Left lung (tissue), 10 donors: ENCODE data around the gene INPP5A. TPM values are rescaled to one million over a fixed set of nuclear protein-coding genes. Genes with fewer than 3 reads are reported as not detected.
A peak's percentile ranks its signal among the peaks of the same experiment; 100 is the strongest.

Experiments used
- ATAC-seq: fragments of 200-7000 bp; cut with Tn5 transposase; one replicate; pipeline ENCODE4 v1.9.1; 2020; ENCODE audit warnings: moderate library complexity
- DNase-seq, 4 donors: peaks; one replicate each; pipeline ENCODE4 v3.0.0-alpha.2; 2013 to 2020
- H3K27ac ChIP-seq, 2 donors: fragments of 200-600 bp; sonication (generic) in 1 of 2; one replicate each; pipeline versions ENCODE4 v1.5.0 to v1.8.0; 2020 to 2021
- H3K27me3 ChIP-seq, 2 donors: fragments of 200-600 bp; sonication (generic) in 1 of 2; one replicate each; pipeline versions ENCODE4 v1.5.0 to v1.8.0; 2020 to 2021
- H3K36me3 ChIP-seq, 2 donors: fragments of 200-600 bp; sonication (generic) in 1 of 2; one replicate each; pipeline versions ENCODE4 v1.5.0 to v1.8.0; 2020 to 2021
- H3K4me1 ChIP-seq, 2 donors: fragments of 200-600 bp; one replicate each; pipeline ENCODE4 v1.8.0; 2021
- H3K4me3 ChIP-seq, 2 donors: fragments of 200-600 bp; sonication (generic) in 1 of 2; one replicate each; pipeline versions ENCODE4 v1.5.0 to v1.8.0; 2020 to 2021; ENCODE audit warnings: mild to moderate bottlenecking in 1 of 2
- H3K9me3 ChIP-seq, 2 donors: fragments of 200-600 bp; sonication (generic) in 1 of 2; one replicate each; pipeline versions ENCODE4 v1.5.0 to v1.8.0; 2020 to 2021
- intact Hi-C, 2 donors: fragments of 100-400 bp; cut with DNase I; formaldehyde crosslinking; loops; one replicate each; pipeline versions ENCODE4 v1.11.2 to v1.14.2; 2022
- polyA plus RNA-seq, 6 donors: library from polyadenylated mRNA; unstranded; fragments of 120-200 nt; gene quantifications; one replicate each; pipeline ENCODE4 v1.2.1, GENCODE V29; 2013; ENCODE audit not compliant: insufficient read length in 6 of 6
- total RNA-seq, 2 donors: library from RNA; stranded (reverse); fragmentation: NEBNext Ultra II Directional; extraction: Animal tissue kit (Norgen Biotek cat#: 25700); gene quantifications; one replicate each; pipeline ENCODE4 v1.2.1, GENCODE V29; 2021
- TF ChIP-seq, protein P1 (sequence below), 2 donors: fragments of 200-600 bp; sonication (generic) in 1 of 2; IDR thresholded peaks; one replicate each; pipeline versions ENCODE4 v1.5.0 to v1.8.0; 2021; ENCODE audit warnings: antibody characterized with exemption in 2 of 2
- donor health status: DM: no; HTN: yes; CAD: no.
- donor health status: DM: no; HTN: no; CAD: no.

Gene INPP5A
- total and polyA plus RNA-seq, 8 donors: 32.0 to 44.0 (median 36.8) TPM

DNA sequence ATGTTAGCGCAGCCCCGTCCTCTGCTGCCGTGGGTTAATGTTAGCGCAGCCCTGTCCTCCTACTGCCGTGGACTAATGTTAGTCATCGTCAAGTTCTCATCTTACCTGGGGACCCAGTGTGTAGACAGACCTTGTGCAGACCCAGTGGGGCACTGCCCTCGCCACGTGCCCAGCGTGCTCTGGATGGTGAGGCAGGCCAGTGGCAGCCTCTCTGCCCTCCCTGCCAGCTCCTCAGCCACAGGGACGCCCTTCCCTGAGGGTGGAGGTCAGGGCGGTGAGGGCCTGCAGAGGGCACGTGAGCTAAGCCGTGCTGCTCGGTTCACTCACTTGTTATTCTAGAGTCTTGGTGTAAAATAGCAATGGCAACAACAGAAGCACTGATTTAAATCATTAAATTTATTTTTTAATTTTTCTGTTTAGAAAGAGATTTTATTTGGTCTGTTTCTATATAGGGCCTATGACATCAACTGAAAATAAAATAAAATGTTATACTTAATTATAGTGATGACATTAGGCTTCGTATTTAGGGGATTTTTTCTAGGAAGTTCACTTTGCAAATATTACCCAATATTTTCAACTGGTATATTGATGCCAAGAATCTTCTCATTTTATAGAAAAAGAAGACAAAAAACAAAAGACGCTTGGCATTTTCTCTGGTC lies 199.9 kb downstream of the INPP5A start:
- no peaks in the 10 kb centered on the region for H3K27me3 ChIP-seq
- intact Hi-C loops: no loop called here
- ATAC-seq (no peak), DNase-seq (peak in 1 of 4 donors; percentile 54)
- H3K36me3 ChIP-seq: peaks cover 0 to 61% of the 10 kb centered on the region in 2 donors
- H3K27ac ChIP-seq: no peak overlapping the region
- H3K9me3 ChIP-seq: no peaks in the 10 kb centered on the region
- H3K4me1 ChIP-seq: no peaks in the 10 kb centered on the region
- TF ChIP-seq, protein P1, sequence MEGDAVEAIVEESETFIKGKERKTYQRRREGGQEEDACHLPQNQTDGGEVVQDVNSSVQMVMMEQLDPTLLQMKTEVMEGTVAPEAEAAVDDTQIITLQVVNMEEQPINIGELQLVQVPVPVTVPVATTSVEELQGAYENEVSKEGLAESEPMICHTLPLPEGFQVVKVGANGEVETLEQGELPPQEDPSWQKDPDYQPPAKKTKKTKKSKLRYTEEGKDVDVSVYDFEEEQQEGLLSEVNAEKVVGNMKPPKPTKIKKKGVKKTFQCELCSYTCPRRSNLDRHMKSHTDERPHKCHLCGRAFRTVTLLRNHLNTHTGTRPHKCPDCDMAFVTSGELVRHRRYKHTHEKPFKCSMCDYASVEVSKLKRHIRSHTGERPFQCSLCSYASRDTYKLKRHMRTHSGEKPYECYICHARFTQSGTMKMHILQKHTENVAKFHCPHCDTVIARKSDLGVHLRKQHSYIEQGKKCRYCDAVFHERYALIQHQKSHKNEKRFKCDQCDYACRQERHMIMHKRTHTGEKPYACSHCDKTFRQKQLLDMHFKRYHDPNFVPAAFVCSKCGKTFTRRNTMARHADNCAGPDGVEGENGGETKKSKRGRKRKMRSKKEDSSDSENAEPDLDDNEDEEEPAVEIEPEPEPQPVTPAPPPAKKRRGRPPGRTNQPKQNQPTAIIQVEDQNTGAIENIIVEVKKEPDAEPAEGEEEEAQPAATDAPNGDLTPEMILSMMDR (IDR thresholded peaks at IDR 0.05): no peak
- H3K4me3 ChIP-seq: no peak overlapping the region

DNA sequence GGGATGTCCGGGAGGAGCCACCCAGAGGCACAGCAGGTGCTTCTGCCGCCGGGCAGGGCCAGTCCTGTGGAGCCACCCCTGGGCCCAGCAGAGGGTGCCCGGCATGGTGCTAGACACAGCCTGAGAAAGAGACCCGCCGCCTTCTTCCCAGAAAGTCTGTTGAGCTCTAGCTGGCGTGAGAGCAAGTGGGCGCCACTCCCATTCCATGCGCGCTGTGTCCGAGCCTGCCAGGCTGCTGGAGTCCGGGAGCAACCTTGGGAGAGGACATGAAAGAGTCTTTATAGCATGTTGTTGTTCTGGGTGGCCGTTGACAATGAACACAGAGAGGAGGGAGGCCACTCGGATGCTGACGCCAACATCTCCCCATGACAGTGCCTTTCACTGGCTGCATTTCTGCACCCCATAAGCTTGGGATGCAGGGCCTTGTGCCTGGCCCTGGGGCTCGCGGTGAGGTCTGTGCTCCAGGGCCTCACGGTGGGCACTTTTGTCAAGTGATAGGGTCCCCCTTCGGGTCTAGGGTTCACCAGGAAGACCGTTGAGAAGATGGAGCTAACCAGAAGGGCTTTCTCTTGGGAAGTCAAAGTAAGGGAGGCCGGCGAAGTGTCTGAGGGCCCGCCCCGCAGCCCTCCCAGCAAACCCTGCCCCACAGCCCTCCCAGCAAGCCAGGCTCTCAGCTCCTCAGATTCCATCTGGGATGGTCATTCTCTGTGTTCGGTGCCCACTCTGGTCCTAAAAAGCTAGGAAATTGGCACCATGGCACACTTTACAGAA lies 201.1 kb downstream of the INPP5A start:
- Histone ChIP-seq H3K4me3 (no peak overlapping the region), H3K9me3 (no peaks in the 10 kb centered on the region), H3K27ac (no peak overlapping the region), H3K4me1 (no peaks in the 10 kb centered on the region), H3K36me3 (peaks cover 0 to 53% of the 10 kb centered on the region in 2 donors), H3K27me3 (no peaks in the 10 kb centered on the region)
- intact Hi-C loops: no loop called here
- ATAC-seq: no peak
- TF ChIP-seq, protein P1 (IDR thresholded peaks at IDR 0.05): no peak
- peak in 1 of 4 donors; percentile 51 for DNase-seq

DNA sequence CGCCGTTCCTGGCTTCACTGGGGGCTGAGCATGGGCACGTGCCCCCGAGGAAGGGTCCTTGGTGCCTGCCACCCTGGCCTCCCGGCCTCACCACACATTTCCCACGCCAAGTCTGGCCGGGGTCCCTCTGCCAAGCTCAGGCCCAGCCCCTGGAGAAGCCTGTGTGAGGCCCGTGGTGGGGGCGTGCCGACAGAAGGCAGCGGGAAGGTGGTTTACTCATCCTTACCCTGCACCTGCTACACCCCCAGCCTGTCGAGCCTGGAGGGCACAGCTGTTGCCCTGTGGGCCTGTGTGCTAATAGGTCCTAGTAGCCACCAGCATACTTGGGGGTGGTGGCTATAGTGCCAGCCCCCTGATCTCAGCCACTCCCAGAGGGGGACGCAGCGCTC lies 201.6 kb downstream of the INPP5A start:
- intact Hi-C loops: no loop called here
- DNase-seq (peak in 1 of 4 donors; percentile 75), ATAC-seq (no peak)
- Histone ChIP-seq H3K27ac (no peak overlapping the region), H3K9me3 (no peaks in the 10 kb centered on the region), H3K36me3 (peaks cover 0 to 53% of the 10 kb centered on the region in 2 donors), H3K27me3 (no peaks in the 10 kb centered on the region), H3K4me3 (no peak overlapping the region), H3K4me1 (no peaks in the 10 kb centered on the region)
- TF ChIP-seq, protein P1 (IDR thresholded peaks at IDR 0.05): no peak

DNA sequence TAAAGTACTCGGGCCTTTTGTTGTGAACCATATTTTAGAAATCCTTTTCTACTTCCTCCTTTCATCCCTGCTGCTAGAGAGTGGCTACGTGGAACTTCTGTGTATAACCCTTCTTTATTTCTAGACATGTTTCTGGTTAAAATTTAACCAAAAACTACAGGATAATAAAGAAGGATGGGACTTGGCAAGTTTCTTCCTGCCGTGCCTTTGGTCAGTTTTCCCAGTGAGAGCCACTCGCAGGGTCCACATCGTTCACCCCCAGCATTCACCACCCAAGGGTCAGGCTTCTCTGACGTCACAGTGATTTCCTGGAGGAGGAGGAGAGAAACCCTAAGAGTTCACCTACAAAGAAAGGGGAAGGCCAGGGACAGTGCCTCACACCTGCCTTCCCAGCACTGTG lies 203.0 kb downstream of the INPP5A start:
- DNase-seq: no peak
- TF ChIP-seq, protein P1 (IDR thresholded peaks at IDR 0.05): no peak
- Histone ChIP-seq H3K4me1 (no peaks in the 10 kb centered on the region), H3K27me3 (no peaks in the 10 kb centered on the region), H3K4me3 (no peak overlapping the region), H3K9me3 (no peaks in the 10 kb centered on the region), H3K27ac (no peak overlapping the region), H3K36me3 (peaks cover 0 to 54% of the 10 kb centered on the region in 2 donors)
- no peak for ATAC-seq
- intact Hi-C loops: no loop called here

DNA sequence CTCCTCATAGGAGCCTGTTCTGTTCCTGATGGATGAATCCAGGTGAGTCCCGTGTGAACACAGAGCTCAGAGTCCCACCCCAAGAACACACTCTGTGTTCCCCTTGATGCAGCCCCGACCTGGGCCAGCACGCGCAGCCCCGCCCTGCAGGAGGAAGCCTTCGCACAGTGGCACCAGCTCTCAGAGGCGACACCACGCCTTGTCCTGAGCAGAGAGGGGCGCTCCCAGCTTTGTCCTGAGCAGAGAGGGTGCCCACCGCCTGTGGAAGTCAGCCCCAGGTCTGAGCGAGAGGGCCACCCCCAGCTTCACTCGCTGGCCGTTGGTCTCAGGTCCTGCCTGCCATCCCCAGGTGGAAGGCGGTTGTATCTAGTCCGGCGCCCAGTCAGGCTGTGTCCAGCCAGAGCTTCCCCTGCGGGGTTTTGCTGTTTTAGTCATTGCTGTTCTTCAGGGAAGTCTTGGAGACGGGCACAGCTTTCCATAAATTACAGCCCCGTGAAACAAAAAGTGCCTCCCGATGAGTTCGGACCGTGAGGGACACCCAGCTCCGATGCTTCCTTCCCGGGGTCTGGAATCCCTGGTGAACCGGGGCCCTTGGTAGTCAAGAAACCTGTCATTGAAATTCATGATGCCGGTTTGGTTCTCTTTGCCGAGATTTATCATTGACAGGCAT lies 204.7 kb downstream of the INPP5A start:
- DNase-seq: peak in 1 of 4 donors; percentile 54
- Histone ChIP-seq H3K36me3 (peaks cover 0 to 37% of the 10 kb centered on the region in 2 donors), H3K27ac (no peak overlapping the region), H3K9me3 (no peaks in the 10 kb centered on the region), H3K27me3 (no peaks in the 10 kb centered on the region), H3K4me3 (no peak overlapping the region), H3K4me1 (no peaks in the 10 kb centered on the region)
- ATAC-seq: no peak
- TF ChIP-seq, protein P1 (IDR thresholded peaks at IDR 0.05): no peak
- intact Hi-C loops: no loop called here
